Left forelimb (tissue), 1 donor: Measurements from ENCODE around the gene RPL5.

Source experiments
- DNase-seq: peaks from one replicate; pipeline ENCODE4 v3.0.0-alpha.2; 2018; ENCODE audit warnings: low spot score

Gene RPL5

GRCh38 chr1:92820024-92820423 lies 11.8 kb upstream of the RPL5 start:
- no peak for DNase-seq

- DNase-seq = no peak
Measured at GRCh38 chr1:92820551-92820950, 11.3 kb upstream of the RPL5 start.

- no peak for DNase-seq
Measured at GRCh38 chr1:92822879-92823278, 9.0 kb upstream of the RPL5 start.

GRCh38 chr1:92826792-92827191 lies 5.0 kb upstream of the RPL5 start:
- DNase-seq = no peak

- no peak for DNase-seq
Measured at GRCh38 chr1:92831368-92831761, 475 bp upstream of the RPL5 start.

GRCh38 chr1:92832537-92833114 lies 786 bp downstream of the RPL5 start:
- no peak for DNase-seq

- DNase-seq = no peak
Measured at GRCh38 chr1:92833840-92834239, 2.0 kb downstream of the RPL5 start.

GRCh38 chr1:92834617-92835016 lies 2.8 kb downstream of the RPL5 start:
- no peak for DNase-seq

GRCh38 chr1:92837062-92837461 lies 5.2 kb downstream of the RPL5 start:
- no peak for DNase-seq

GRCh38 chr1:92838519-92838918 lies 6.7 kb downstream of the RPL5 start:
- DNase-seq = no peak

GRCh38 chr1:92839442-92839841 lies 7.6 kb downstream of the RPL5 start:
- DNase-seq = no peak

GRCh38 chr1:92840600-92840999 lies 8.8 kb downstream of the RPL5 start:
- no peak for DNase-seq

- no peak for DNase-seq
Measured at GRCh38 chr1:92842082-92843045, 10.5 kb downstream of the RPL5 start.

GRCh38 chr1:92843046-92843423 lies 11.2 kb downstream of the RPL5 start:
- DNase-seq = no peak

- DNase-seq = no peak
Measured at GRCh38 chr1:92843429-92844352, 11.9 kb downstream of the RPL5 start.

GRCh38 chr1:92844439-92844838 lies 12.6 kb downstream of the RPL5 start:
- DNase-seq = no peak

- no peak for DNase-seq
Measured at GRCh38 chr1:92845908-92846307, 14.1 kb downstream of the RPL5 start.

GRCh38 chr1:92848201-92848600 lies 16.4 kb downstream of the RPL5 start:
- DNase-seq = no peak

GRCh38 chr1:92850019-92850418 lies 18.2 kb downstream of the RPL5 start:
- no peak for DNase-seq

GRCh38 chr1:92851729-92852128 lies 19.9 kb downstream of the RPL5 start:
- DNase-seq = no peak

GRCh38 chr1:92853299-92853698 lies 21.5 kb downstream of the RPL5 start:
- no peak for DNase-seq

GRCh38 chr1:92854101-92854785 lies 22.4 kb downstream of the RPL5 start:
- DNase-seq = no peak
